ENCODE data around the gene MUC22. TPM values are rescaled to one million over a fixed set of nuclear protein-coding genes. Genes with fewer than 3 reads are reported as not detected.
A peak's percentile ranks its signal among the peaks of the same experiment; 100 is the strongest.

Gene MUC22
- total RNA-seq, 1 donor from 2014 or later, result 0.05 TPM

DNA sequence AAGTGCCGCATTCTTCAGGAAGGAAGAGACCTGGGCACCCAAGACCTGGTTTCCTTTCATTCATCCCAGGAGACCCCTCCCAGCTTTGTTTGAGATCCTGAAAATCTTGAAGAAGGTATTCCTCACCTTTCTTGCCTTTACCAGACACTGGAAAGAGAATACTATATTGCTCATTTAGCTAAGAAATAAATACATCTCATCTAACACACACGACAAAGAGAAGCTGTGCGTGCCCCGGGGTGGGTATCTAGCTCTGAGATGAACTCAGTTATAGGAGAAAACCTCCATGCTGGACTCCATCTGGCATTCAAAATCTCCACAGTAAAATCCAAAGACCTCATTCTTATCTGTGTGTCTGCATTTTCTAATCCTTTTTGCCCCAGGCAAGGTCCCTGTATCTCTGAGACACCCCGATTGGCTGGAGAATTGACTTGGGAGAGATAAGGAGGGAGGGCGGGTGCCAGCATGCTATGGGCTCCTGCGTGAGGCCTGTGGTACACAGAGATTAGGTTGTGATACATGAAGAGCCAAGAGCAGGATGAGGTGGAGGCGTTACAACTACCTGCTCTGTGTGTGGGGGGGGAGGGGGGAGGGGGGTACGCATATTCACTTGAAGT lies 22.0 kb upstream of the MUC22 start:
- Histone ChIP-seq H3K9ac (ENCODE audit: low read length) (no peak overlapping the region), H3K27me3 (ENCODE audit: insufficient read depth, low read length) (peaks cover 3% of the 10 kb centered on the region)
- H3K4me1 Mint-ChIP-seq (ENCODE audit: low read depth, unreplicated experiment), result peaks cover 12% of the 10 kb centered on the region

GRCh38 chr6:30990422-30991086 lies 19.7 kb upstream of the MUC22 start:
- H3K27ac Mint-ChIP-seq (ENCODE audit: unreplicated experiment), result peak overlapping the region; percentile 12
- Histone ChIP-seq H2AFZ (ENCODE audit: low read depth, low read length) (no peak overlapping the region), H3K79me2 (ENCODE audit: insufficient read depth, low read length) (no peaks in the 10 kb centered on the region)

More for the DNA sequence above, 22.0 kb upstream of the MUC22 start:
- no peak overlapping the region for H3K4me3 Mint-ChIP-seq (ENCODE audit: unreplicated experiment)
- FAIRE-seq (no peak), DNase-seq (ENCODE audit: low read depth) (no peak)
- H3K36me3 ChIP-seq (ENCODE audit: insufficient read depth, low read length), result no peaks in the 10 kb centered on the region
- H3K27ac ChIP-seq (ENCODE audit: low read depth, low read length), result no peak overlapping the region
- H3K4me2 ChIP-seq (ENCODE audit: low read length), result no peak overlapping the region
- H4K20me1 ChIP-seq (ENCODE audit: insufficient read depth, low read length), result no peaks in the 10 kb centered on the region
- H2AFZ ChIP-seq (ENCODE audit: low read depth, low read length), result no peak overlapping the region
- peaks cover 5% of the 10 kb centered on the region for H3K9me3 Mint-ChIP-seq (ENCODE audit: unreplicated experiment)
- no peaks in the 10 kb centered on the region for H3K4me1 ChIP-seq (ENCODE audit: insufficient read depth, low read length)
- peaks cover 2% of the 10 kb centered on the region for H3K36me3 Mint-ChIP-seq (ENCODE audit: low read depth, unreplicated experiment)
- H3K9me3 ChIP-seq (ENCODE audit: insufficient read depth, low read depth, low read length), result no peaks in the 10 kb centered on the region
- no peak overlapping the region for H3K27ac Mint-ChIP-seq (ENCODE audit: unreplicated experiment)
- H3K27me3 Mint-ChIP-seq (ENCODE audit: low read depth, unreplicated experiment), result peaks cover 13% of the 10 kb centered on the region
- H3K4me3 ChIP-seq (ENCODE audit: insufficient read depth, low read depth, low read length), result no peak overlapping the region
- no peaks in the 10 kb centered on the region for H3K79me2 ChIP-seq (ENCODE audit: insufficient read depth, low read length)
- TF ChIP-seq, protein P1, sequence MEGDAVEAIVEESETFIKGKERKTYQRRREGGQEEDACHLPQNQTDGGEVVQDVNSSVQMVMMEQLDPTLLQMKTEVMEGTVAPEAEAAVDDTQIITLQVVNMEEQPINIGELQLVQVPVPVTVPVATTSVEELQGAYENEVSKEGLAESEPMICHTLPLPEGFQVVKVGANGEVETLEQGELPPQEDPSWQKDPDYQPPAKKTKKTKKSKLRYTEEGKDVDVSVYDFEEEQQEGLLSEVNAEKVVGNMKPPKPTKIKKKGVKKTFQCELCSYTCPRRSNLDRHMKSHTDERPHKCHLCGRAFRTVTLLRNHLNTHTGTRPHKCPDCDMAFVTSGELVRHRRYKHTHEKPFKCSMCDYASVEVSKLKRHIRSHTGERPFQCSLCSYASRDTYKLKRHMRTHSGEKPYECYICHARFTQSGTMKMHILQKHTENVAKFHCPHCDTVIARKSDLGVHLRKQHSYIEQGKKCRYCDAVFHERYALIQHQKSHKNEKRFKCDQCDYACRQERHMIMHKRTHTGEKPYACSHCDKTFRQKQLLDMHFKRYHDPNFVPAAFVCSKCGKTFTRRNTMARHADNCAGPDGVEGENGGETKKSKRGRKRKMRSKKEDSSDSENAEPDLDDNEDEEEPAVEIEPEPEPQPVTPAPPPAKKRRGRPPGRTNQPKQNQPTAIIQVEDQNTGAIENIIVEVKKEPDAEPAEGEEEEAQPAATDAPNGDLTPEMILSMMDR (IDR thresholded peaks at IDR 0.05; ENCODE audit: insufficient read depth, low read depth, low read length), result no peak
- no peak for TF ChIP-seq EZH2 (IDR thresholded peaks at IDR 0.05; ENCODE audit: insufficient read depth, low read length)

More at GRCh38 chr6:30990422-30991086, 19.7 kb upstream of the MUC22 start:
- H3K9ac ChIP-seq (ENCODE audit: low read length), result no peak overlapping the region
- no peaks in the 10 kb centered on the region for H4K20me1 ChIP-seq (ENCODE audit: insufficient read depth, low read length)
- H3K9me3 Mint-ChIP-seq (ENCODE audit: unreplicated experiment), result peaks cover 4% of the 10 kb centered on the region
- peaks cover 2% of the 10 kb centered on the region for H3K36me3 Mint-ChIP-seq (ENCODE audit: low read depth, unreplicated experiment)
- H3K4me1 Mint-ChIP-seq (ENCODE audit: low read depth, unreplicated experiment), result peaks cover 10% of the 10 kb centered on the region
- H3K4me3 ChIP-seq (ENCODE audit: insufficient read depth, low read depth, low read length), result no peak overlapping the region
- H3K9me3 ChIP-seq (ENCODE audit: insufficient read depth, low read depth, low read length), result no peaks in the 10 kb centered on the region
- DNase-seq (ENCODE audit: low read depth) (no peak), FAIRE-seq (no peak)
- no peak overlapping the region for H3K4me2 ChIP-seq (ENCODE audit: low read length)
- H3K4me3 Mint-ChIP-seq (ENCODE audit: unreplicated experiment), result no peak overlapping the region
- H3K4me1 ChIP-seq (ENCODE audit: insufficient read depth, low read length), result no peaks in the 10 kb centered on the region
- peaks cover 9% of the 10 kb centered on the region for H3K27me3 Mint-ChIP-seq (ENCODE audit: low read depth, unreplicated experiment)
- TF ChIP-seq, protein P1 (IDR thresholded peaks at IDR 0.05; ENCODE audit: insufficient read depth, low read depth, low read length), result no peak
- no peak for TF ChIP-seq EZH2 (IDR thresholded peaks at IDR 0.05; ENCODE audit: insufficient read depth, low read length)
- H3K36me3 ChIP-seq (ENCODE audit: insufficient read depth, low read length), result no peaks in the 10 kb centered on the region
- no peak overlapping the region for H3K27ac ChIP-seq (ENCODE audit: low read depth, low read length)
- H3K27me3 ChIP-seq (ENCODE audit: insufficient read depth, low read length), result peaks cover 3% of the 10 kb centered on the region
